HG03095 (cell line): ENCODE results near the gene ADAM33.

Experiments
- ATAC-seq: cut with Tn5 transposase; IDR thresholded peaks from one replicate; pipeline ENCODE4 v1.9.1; 2021; ENCODE audit warnings: moderate library complexity; ENCODE audit not compliant: unreplicated experiment

The ADAM33 gene

DNA sequence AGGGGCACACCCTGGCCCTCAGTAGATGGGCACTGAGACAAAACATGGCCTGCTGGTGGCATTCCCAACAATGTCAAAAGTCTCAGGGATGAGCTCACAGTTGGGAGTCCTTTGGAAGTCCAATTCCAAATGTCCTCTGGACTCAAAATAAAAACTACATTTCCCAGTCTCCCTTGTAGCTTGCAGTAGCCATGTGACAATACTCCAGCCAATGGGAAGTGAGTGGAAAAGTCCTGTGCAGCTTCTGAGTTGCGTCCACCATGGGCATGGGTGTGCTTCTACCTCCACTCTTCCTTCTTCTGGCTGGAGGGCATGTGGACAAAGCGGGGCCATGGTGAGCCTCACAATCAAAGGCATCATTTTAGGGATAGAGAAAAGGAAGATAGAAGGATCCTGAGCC, 5.8 kb upstream of the ADAM33 start:
- ATAC-seq: no peak

DNA sequence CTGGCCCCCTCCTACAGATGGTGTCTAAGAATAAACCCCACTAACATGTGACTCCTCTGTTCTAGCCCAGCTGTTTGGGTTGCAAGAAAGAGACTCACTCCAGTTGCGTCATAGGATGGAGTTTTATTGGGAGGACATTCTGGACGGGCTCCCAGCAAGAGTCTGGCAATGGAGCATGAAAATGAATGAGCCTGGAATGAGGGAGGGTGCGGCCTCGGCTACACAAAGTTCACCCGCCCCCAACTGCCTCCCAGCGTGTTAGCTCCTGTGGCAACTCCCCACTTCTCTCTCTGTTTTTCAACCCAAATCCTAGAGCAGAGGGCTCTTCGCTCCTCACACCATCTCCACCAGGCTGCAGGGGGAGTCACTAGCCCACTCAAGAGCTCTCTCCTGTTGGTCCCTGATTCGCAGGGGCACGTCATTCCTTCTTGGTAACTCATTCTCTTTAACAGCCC, 5.1 kb upstream of the ADAM33 start:
- ATAC-seq: no peak

DNA sequence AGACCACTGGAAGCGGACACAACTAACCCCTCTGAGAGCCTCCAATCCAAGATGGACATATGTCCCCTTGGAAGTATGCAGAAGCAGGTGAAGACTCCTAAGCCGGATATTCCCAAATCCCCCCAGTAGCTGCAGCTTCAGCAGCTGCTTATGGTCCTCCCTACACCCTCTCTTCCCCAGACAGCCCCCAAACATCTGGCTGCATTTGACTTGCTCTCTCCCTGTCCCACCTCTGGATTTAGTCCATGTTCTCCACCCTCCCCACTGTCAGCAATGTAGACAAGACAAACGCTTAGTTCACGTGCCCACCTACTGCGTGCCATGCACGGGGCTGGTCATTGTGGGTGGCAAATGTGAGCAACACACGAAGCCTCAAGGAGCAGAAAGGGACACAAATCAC, 4.6 kb upstream of the ADAM33 start:
- ATAC-seq: no peak

DNA sequence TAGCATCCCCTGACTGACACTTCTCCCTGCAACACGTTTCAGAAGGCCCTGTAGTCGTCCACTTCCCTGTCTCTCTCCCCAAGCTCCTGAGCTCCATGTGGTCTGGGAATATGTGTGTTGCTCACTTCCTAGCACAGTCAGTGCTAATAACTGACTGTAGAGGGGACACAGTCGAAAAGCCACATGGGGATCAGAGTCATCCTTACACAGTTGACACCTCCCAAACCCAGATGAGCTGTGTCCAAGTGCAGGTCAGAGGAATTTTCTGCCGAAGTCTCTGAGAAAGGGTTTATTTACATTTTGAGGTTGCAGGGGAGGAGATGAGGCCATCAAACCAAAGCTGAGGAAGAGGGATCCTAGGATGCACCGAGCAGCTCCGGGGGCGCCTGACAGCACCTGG, 3.5 kb upstream of the ADAM33 start:
- no peak for ATAC-seq

DNA sequence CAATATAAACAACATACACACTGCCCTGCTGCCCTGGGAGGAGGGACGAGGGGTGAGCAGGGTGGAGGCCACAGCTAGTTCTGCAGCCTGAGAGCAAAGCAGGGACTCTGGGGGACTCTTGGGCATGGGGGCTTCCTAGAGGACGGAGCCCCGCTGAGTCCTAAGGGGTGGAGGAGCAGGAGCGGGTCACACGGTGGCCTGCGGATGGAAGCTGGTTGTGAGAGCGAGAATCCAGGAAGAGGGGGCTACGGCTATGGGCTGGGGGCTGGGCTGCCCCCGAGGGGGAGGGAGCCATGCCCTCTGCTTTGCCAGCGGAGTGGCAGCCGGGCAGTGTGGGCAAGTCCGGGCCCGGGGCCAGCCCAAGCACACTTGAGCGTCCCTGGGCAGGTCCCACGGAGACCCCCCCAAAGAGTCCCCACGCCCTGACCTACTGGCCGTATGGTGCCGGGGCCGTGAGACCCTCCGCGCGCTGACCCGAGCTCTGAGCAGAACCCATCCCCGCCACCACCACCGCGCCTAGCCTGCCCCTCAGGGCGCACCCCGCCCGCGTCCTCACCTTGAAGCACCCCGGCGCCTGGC, 369 bp downstream of the ADAM33 start:
- ATAC-seq: no peak

DNA sequence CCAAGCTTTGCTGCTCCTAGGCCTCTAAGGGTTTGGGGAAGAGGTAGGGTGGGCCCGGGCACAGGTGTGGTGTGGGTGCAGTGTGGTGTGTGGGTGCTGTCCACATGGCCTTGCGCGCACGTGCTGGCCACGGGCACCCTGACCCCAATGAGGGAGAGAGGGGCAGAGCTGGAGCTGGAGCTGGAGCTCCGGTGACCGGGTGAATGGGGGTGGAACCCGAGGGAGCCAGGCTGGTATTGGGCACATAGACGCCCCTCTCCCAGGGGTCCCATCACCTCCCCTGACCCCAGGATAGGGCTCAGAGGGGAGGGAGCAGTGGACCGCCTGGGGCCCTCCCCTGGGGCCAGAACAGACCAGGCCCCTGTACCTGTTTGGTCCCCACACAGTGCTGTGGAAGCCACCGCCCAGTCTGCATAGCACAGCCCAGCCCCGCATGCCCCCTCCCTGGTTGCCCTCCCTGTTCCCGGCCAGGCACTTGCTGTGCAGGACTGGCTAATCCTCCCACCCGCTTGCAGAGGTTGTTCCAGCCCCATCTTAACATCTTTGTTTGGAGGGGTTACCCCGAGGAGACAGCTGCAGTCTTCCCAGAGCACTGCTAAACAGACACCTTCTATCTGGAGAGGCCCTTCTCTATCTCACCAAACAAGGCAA, 984 bp downstream of the ADAM33 start:
- ATAC-seq: no peak

DNA sequence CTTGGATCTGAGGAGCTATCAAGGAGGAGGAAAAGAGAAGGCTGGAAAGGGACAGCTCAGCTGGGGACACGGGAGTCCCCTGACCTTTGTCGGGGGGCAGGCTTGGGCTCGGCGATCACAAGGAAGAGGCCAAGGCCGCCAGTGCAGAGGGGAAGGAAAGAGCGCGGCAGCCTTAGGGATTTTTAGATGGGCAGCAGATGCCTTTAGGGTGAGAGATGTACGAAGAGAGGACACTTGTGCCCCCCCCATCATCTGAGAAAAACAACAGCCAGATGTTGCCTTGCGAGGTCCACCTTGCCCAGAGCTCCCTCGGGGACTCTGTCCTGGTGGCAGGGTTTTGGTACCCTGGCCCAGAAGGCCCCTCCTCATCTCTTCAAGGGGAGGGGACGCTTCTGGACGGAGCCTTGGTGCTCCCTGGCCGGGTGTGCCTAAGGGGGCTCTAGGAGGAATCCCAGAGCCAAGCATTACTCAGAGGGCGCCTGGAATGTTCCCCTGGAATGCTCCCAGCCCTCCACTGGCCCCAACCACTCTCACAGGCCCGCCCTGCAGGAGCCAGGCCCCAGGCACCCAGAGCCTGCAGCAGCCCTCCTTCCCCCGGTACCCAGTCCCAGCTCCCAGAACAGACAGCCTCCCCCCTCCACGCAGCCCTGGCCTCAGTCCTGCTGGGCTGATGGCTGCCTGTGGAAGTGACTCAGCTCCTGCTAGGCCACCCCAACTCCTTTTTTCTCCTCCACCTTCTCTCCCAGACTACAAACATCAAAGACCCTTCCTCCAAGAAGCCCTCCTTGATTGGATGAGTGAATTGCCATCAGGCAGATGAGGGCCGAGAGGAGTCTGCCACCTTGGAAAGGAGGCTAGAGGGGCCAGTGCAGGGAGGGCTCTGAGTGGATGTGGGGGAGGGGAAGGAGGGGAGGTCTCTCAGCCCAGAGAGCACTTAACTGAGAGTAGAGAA, 1.8 kb downstream of the ADAM33 start:
- ATAC-seq: no peak

DNA sequence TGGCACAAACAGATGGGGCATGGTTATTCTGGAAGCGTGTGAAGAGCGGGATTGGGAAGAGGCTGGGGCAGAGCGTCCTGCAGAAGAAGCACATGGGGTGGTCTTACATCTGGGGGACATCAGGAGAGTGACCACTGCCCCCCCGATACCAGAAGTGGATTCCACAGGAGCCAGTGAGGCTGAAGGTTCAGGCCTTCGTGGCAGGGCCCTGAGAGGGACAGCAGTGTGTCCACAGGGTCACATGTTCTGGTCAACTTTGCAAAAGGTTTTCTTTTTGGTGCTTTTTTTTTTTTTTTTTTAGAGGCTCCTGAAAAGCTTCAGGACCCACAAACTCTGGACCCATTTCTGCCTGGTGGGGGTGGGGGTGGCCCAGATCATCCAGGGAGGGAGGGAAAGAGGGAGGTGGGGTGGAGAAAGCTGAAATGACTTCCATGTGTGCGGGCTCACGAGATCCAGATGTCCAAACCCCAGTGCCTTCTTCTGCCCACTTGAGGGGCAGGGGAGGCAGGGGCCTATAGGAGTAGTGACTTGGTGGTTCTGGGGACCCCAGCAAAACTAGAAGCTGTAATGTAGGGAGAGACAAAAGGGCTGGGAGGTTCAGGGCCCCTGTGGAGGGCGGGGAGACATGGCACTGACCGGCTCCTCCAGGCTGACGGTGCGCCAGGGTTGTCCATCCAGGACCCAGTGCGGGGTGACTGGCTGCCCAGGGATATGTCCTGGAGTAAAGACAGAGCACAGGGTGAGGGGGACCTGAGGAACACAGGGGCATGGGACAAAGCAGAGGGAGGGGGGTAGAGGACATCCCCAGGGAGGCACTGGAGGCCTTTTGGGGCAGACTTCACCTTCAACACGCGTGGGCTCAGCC, 2.7 kb downstream of the ADAM33 start:
- no peak for ATAC-seq

DNA sequence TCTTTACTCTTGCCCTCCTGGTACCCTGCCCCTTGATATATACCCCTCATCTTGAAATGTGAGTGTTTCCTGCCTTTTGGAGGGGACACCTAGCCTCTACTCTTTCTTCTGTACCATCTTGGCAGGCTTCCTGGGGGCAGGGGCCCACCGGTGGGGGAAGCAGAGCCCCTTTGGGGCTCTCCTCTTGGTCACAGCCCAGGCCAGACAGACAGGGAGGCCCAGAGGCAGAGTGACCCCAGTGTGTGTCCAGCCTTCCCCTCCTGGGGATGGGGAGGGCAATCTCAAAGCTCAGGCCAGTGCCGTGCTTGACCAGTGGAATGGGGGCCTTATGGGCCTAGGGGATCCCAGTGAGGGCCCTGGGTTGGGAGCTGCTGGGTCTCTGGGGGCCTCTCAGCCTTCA, 3.6 kb downstream of the ADAM33 start:
- no peak for ATAC-seq

DNA sequence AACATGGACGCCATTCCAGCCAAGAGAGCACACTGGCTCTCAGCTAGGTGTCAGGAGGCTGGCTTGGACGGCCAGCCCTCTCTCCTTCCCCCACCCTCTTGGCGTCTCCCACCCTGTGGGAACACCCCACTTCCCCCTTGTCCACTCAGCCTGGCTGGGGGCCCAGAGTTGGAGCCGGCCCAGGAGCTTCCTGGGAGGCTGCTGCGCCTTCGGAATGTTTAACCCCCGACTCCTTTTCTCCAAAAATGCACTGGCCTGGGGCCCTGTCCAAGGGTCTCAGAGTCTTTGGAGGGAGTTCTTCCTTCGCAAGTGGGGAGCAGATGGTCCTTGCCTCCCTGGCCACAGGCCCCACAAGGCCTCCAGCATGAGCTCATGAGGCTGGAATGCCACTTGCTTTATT, 4.1 kb downstream of the ADAM33 start:
- ATAC-seq: no peak

DNA sequence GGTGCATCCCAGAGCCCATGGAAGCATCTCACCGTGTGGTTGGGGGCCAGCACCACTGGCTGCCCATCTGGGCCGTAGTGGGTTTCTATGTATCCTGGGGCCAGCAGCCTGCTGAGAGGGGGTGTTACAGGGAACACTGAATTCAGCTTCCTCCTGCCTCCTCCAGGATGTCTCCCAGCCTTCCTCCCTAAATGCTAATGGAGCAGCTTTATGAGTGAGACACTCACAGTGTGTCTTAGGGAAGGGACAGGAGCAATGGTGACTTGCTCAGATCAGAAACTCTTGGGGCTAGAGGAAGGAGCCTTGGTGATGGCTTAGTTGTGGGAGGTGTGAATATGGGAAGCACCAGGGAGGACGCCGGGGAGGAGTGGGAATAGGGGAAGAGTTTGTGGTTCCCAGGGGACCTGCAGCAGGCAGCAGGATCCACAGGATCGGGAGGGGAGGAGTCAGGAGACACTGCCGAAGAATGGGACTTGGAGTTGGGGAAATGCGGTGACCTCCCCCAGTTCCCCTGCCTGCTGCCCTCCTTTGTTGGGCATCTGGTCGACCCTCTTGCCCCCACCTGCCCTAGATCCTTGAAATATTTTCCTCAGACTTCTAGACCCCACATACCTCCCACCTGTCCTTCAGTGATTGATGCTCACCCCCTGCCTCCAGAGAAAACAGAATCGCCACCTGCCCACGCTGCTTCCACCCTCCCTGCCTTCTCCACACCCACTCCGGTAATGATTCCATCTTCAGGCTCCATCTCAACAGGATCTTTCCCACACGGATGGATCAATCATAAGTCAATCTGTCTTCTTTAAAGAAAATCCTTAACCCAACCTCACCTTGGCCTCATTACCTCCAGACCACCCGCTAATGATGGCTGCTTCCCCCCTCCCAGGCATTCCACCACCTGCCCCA, 6.6 kb downstream of the ADAM33 start:
- ATAC-seq: no peak

DNA sequence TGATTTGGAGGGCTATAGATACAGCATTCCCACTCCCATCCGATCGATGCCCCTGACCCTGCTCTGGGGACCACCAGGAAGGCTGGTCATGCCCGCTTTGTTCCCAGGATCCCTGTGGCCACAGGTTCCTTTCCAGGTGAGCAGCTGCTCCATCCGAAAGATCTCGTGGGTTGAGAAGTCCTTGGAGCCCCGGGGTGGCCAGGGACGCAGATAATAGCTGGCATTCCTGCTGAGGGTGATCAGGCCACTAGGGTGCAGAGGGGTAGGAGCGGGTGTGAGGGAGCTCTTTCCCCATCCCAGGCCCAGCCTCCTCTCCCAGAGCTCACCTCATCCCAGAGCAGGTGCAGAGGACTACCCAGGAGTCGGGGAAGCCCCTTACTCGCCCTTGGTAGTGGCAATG, 7.4 kb downstream of the ADAM33 start:
- no peak for ATAC-seq

DNA sequence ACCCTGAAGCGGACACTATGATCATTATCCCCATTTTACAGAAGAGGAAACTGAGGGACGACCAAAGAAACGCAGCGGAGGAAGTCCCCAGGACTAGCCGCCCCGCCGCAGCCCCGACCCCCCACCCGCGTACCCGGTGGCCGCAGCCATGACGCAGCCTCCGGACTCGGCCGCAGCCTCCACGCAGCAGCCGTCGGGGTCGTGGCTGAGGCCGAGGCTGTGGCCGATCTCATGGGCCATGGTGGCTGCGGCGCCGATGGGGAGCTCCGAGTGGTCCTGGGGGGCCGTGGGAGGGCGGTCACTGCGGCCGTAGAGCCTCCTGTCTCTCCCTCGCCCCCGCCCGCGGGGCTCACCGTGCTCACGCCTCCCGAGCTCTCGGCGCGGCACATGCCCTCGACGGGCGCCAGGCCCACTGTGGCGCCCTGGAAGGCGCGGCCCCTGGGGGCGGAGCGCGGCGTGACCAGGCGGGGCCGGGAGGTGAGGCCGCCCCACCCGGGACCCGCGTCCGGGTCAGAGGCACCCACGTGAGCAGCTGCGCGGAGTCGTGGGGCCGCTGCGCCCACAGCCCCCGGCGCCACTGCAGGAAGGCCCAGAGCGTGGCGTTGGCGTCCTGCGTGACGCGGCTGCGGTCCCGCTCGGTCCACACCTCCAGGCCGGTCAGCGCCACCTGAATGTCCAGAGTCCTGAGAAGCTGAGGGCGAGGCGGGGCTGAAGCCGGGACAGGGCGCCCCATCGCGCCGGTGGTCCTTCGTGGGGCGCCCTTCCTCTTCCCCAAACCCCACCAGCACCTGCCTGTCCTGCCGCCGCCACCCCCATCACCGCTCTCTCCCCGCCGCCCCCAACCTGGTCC, 8.4 kb downstream of the ADAM33 start:
- no peak for ATAC-seq

DNA sequence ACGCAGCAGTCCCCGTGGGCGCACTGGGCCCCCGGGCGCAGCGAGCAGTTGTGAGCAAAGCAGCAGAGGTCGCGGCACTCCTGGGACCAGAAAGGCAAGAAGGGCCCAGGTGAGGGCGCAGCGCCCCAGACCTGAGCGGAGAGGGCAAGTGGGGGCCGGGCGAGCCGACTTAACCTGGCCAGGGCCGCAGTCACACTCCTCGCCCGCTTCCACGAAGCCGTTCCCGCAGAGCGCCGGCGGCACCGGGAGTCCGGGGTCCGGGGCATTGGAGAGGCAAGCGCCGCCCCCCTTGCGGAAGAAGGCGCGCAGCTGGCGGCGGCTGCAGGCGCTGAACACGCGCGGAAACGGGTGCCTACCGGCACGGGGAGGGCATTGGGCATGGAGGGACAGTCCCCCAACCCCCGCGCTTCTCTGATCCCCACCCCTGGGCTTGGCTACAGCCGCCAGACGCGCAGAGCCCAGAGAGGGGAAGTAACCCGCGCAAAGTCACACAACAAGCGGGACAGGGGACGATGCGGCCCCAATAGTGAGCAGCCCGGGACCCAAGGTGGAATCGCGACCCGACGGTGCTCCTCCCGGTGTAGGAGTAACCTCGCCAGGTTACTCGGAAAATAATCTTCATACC, 9.2 kb downstream of the ADAM33 start:
- no peak for ATAC-seq

DNA sequence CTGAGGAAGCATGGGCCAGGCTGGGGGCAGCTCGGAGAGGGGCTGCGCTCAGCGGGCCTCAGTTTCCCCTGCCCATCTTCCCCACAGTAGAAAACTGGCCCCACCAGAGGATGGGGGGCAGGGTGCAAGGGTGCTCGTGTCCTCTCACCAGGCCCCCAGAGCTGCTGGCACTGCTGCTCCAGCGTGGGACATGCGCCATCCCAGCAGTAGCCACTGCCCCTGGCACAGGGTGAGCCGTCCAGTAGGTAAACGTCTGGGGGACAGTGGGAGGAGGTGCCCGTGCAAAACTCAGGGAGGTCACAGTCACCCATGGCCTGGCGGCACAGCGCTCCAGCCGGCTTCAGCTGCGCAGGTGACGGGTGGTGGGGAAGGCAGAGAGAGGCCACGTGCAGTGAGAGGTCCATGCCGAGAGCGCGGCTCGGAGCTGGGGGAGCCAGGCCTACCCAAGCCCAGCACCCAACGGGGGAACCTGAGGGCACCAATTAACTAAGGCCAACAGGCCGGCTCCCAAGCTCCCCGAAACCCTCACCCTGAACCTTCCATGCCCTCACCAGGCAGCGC, 9.7 kb downstream of the ADAM33 start:
- no peak for ATAC-seq

DNA sequence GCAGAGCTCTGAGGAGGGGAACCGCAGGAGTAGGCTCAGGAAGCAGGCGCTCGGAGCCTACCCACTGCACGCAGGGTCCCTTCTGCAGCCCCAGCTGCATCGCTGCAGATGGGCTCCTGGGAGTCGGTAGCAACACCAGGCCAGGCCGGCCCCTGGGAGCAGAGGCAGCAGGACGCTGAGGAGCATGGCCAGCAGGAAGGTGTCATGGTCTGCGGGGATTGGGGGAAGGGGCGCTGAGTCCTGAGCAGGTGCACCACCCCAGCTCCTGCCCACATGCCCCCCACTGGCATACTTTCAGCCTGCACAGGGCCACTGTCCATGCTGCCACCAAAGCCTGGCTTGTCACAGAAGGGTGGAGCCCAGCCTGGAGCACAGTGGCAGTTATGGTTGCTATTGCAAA, 10.9 kb downstream of the ADAM33 start:
- ATAC-seq: no peak

DNA sequence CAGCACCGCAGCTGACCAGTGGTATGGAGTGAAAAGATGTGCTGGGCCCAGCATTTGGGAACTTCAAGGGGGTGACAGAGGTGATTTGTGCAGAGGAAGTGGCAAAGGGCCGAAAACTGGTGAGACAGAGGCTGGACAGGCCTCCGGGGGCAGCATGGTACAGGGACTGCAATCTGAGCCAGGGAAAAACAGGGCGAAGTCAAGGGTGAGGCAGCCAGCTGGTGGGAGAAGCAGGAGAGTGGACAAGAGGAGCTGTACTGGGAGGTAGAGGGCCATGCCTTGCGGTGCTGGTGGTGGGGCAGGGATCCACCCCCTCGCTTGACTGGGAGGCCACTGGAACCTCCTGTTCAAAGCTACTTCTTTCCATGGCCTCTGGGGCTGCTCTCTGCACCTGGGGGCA, 11.3 kb downstream of the ADAM33 start:
- no peak for ATAC-seq

DNA sequence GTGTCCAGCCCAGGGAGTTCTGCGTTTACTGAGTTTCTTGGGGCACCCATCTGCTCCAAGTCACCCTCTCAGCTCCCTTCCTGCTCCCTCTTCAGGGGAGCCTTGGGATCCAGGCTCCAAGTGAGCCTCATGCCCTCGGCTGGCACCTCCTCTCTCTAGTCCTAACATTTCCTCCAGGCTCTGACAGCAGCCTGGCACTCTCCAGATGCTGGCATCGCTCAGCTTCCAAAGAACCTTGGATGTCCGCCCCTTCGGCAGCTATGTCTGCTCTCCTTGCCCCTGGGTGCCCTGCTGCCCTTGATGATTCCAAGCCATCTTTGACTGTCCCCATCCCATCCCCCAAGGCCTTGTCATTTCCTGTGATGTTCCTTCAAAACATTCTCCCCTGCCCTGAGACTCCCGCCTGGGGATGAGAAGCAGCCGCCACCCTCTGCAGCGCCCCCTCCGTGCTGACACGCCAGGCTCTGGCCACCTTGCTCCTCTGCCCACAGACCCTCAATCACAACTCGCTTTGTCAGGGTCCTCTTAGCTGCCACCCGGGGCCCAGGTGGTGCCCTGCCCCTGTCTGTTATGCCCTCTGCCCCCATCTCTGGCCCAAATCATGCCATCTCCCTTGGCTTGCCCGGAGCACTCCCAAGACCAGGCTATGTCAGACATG, 12.0 kb downstream of the ADAM33 start:
- ATAC-seq: no peak
